ENCODE data around the gene CTBP2. TPM values are rescaled to one million over a fixed set of nuclear protein-coding genes. Genes with fewer than 3 reads are reported as not detected.

The CTBP2 gene
- polyA plus RNA-seq, 6 donors from 2014 or later = 0.11 to 2.1 (median 0.40) TPM; not detected in 1

GRCh38 chr10:125105706-125106255 is 54.6 kb downstream of the CTBP2 start:
- ATAC-seq (ENCODE audit: low read depth in 2 of 2) (no peak), DNase-seq (no peak)
- Mint-ChIP-seq H3K27ac (peak overlapping the region in 1 of 6 donors; percentile 5), H3K27me3 (peaks cover 26 to 38% (median 36%) of the 10 kb centered on the region in 3 donors), H3K4me3 (no peak overlapping the region), H3K9me3 (peaks cover 3 to 15% (median 6%) of the 10 kb centered on the region in 7 donors), H3K36me3 (peaks cover 11 to 13% of the 10 kb centered on the region in 2 donors), H3K4me1 (no peaks in the 10 kb centered on the region)

- Mint-ChIP-seq H3K9me3 (peaks cover 3 to 15% (median 6%) of the 10 kb centered on the region in 7 donors), H3K27me3 (peaks cover 28 to 41% (median 37%) of the 10 kb centered on the region in 3 donors), H3K4me1 (no peaks in the 10 kb centered on the region), H3K4me3 (no peak overlapping the region), H3K36me3 (peaks cover 11 to 13% of the 10 kb centered on the region in 2 donors), H3K27ac (no peak overlapping the region)
- no peak for ATAC-seq (ENCODE audit: low read depth in 2 of 2)
- DNase-seq = no peak
Observed at GRCh38 chr10:125105155-125105554, 55.2 kb downstream of the CTBP2 start.

GRCh38 chr10:125104559-125104958 is 55.8 kb downstream of the CTBP2 start:
- Mint-ChIP-seq H3K27me3 (peaks cover 34 to 47% (median 41%) of the 10 kb centered on the region in 3 donors), H3K36me3 (peaks cover 11 to 13% of the 10 kb centered on the region in 2 donors), H3K4me3 (no peak overlapping the region), H3K4me1 (no peaks in the 10 kb centered on the region), H3K9me3 (peaks cover 3 to 15% (median 6%) of the 10 kb centered on the region in 7 donors), H3K27ac (no peak overlapping the region)
- no peak for DNase-seq
- no peak for ATAC-seq (ENCODE audit: low read depth in 2 of 2)

- H3K4me3 Mint-ChIP-seq = no peak overlapping the region
- peaks cover 37 to 54% (median 41%) of the 10 kb centered on the region in 3 donors for H3K27me3 Mint-ChIP-seq
- peaks cover 3 to 15% (median 6%) of the 10 kb centered on the region in 7 donors for H3K9me3 Mint-ChIP-seq
- H3K4me1 Mint-ChIP-seq = no peaks in the 10 kb centered on the region
- H3K27ac Mint-ChIP-seq = no peak overlapping the region
- DNase-seq (no peak), ATAC-seq (ENCODE audit: low read depth in 2 of 2) (no peak)
- H3K36me3 Mint-ChIP-seq = peaks cover 11 to 13% of the 10 kb centered on the region in 2 donors
Observed at GRCh38 chr10:125103924-125104323, 56.4 kb downstream of the CTBP2 start.

GRCh38 chr10:125103466-125103865 is 56.9 kb downstream of the CTBP2 start:
- H3K4me1 Mint-ChIP-seq = no peaks in the 10 kb centered on the region
- H3K36me3 Mint-ChIP-seq = peaks cover 11 to 13% of the 10 kb centered on the region in 2 donors

GRCh38 chr10:125102821-125103220 is 57.5 kb downstream of the CTBP2 start:
- peaks cover 45 to 59% (median 45%) of the 10 kb centered on the region in 3 donors for H3K27me3 Mint-ChIP-seq
- H3K4me3 Mint-ChIP-seq = no peak overlapping the region
- no peaks in the 10 kb centered on the region for H3K4me1 Mint-ChIP-seq
- H3K27ac Mint-ChIP-seq = no peak overlapping the region
- no peak for ATAC-seq (ENCODE audit: low read depth in 2 of 2)
- peaks cover 1 to 8% (median 4%) of the 10 kb centered on the region in 7 donors for H3K9me3 Mint-ChIP-seq
- peaks cover 6 to 7% of the 10 kb centered on the region in 2 donors for H3K36me3 Mint-ChIP-seq
- DNase-seq = no peak

More at GRCh38 chr10:125103466-125103865, 56.9 kb downstream of the CTBP2 start:
- Mint-ChIP-seq H3K27ac (no peak overlapping the region), H3K4me3 (no peak overlapping the region), H3K9me3 (peaks cover 3 to 14% (median 6%) of the 10 kb centered on the region in 7 donors), H3K27me3 (peaks cover 41 to 57% (median 41%) of the 10 kb centered on the region in 3 donors)
- ATAC-seq (ENCODE audit: low read depth in 2 of 2) (no peak), DNase-seq (no peak)

GRCh38 chr10:125102246-125102645 is 58.1 kb downstream of the CTBP2 start:
- Mint-ChIP-seq H3K4me1 (no peaks in the 10 kb centered on the region), H3K27ac (no peak overlapping the region), H3K4me3 (no peak overlapping the region), H3K36me3 (peaks cover under 1% of the 10 kb centered on the region in 2 donors), H3K27me3 (peaks cover 43 to 53% (median 45%) of the 10 kb centered on the region in 3 donors), H3K9me3 (peaks cover 0 to 2% (median 0%) of the 10 kb centered on the region in 7 donors)
- ATAC-seq (ENCODE audit: low read depth in 2 of 2) = no peak
- no peak for DNase-seq

- Mint-ChIP-seq H3K9me3 (peaks cover 0 to under 1% (median 0%) of the 10 kb centered on the region in 7 donors), H3K4me3 (no peak overlapping the region), H3K36me3 (no peaks in the 10 kb centered on the region), H3K4me1 (no peaks in the 10 kb centered on the region), H3K27ac (no peak overlapping the region), H3K27me3 (peaks cover 45 to 53% (median 46%) of the 10 kb centered on the region in 3 donors)
- ATAC-seq (ENCODE audit: low read depth in 2 of 2) (no peak), DNase-seq (no peak)
Observed at GRCh38 chr10:125101581-125101980, 58.8 kb downstream of the CTBP2 start.

GRCh38 chr10:125101049-125101448 is 59.3 kb downstream of the CTBP2 start:
- no peak overlapping the region for H3K4me3 Mint-ChIP-seq
- DNase-seq (no peak), ATAC-seq (ENCODE audit: low read depth in 2 of 2) (no peak)
- H3K27ac Mint-ChIP-seq = no peak overlapping the region
- no peaks in the 10 kb centered on the region for H3K4me1 Mint-ChIP-seq
- H3K27me3 Mint-ChIP-seq = peaks cover 41 to 54% (median 51%) of the 10 kb centered on the region in 3 donors
- no peaks in the 10 kb centered on the region for H3K9me3 Mint-ChIP-seq
- H3K36me3 Mint-ChIP-seq = no peaks in the 10 kb centered on the region

GRCh38 chr10:125097409-125098070 is 62.8 kb downstream of the CTBP2 start:
- ATAC-seq (ENCODE audit: low read depth in 2 of 2) = no peak
- Mint-ChIP-seq H3K36me3 (no peaks in the 10 kb centered on the region), H3K9me3 (no peaks in the 10 kb centered on the region), H3K4me1 (no peaks in the 10 kb centered on the region), H3K27ac (no peak overlapping the region), H3K4me3 (no peak overlapping the region), H3K27me3 (peaks cover 40 to 47% (median 45%) of the 10 kb centered on the region in 3 donors)
- DNase-seq = no peak

GRCh38 chr10:125096975-125097374 is 63.4 kb downstream of the CTBP2 start:
- no peak overlapping the region for H3K27ac Mint-ChIP-seq
- peaks cover 38 to 47% (median 45%) of the 10 kb centered on the region in 3 donors for H3K27me3 Mint-ChIP-seq
- no peaks in the 10 kb centered on the region for H3K9me3 Mint-ChIP-seq
- no peaks in the 10 kb centered on the region for H3K36me3 Mint-ChIP-seq
- no peak overlapping the region for H3K4me3 Mint-ChIP-seq
- no peak for DNase-seq
- ATAC-seq (ENCODE audit: low read depth in 2 of 2) = no peak
- no peaks in the 10 kb centered on the region for H3K4me1 Mint-ChIP-seq

- Mint-ChIP-seq H3K36me3 (no peaks in the 10 kb centered on the region), H3K4me1 (no peaks in the 10 kb centered on the region), H3K9me3 (no peaks in the 10 kb centered on the region), H3K27ac (no peak overlapping the region), H3K4me3 (no peak overlapping the region), H3K27me3 (peaks cover 34 to 43% (median 41%) of the 10 kb centered on the region in 3 donors)
- ATAC-seq (ENCODE audit: low read depth in 2 of 2) = no peak
- DNase-seq = no peak
Observed at GRCh38 chr10:125096371-125096770, 64.0 kb downstream of the CTBP2 start.

- no peak for ATAC-seq (ENCODE audit: low read depth in 2 of 2)
- H3K27ac Mint-ChIP-seq = no peak overlapping the region
- no peaks in the 10 kb centered on the region for H3K4me1 Mint-ChIP-seq
- H3K27me3 Mint-ChIP-seq = peaks cover 39 to 49% (median 41%) of the 10 kb centered on the region in 3 donors
- no peak for DNase-seq
- no peak overlapping the region for H3K4me3 Mint-ChIP-seq
- no peaks in the 10 kb centered on the region for H3K36me3 Mint-ChIP-seq
- H3K9me3 Mint-ChIP-seq = no peaks in the 10 kb centered on the region
Observed at GRCh38 chr10:125095776-125096175, 64.6 kb downstream of the CTBP2 start.

GRCh38 chr10:125095228-125095627 is 65.1 kb downstream of the CTBP2 start:
- ATAC-seq (ENCODE audit: low read depth in 2 of 2) (no peak), DNase-seq (no peak)
- H3K36me3 Mint-ChIP-seq = no peaks in the 10 kb centered on the region
- H3K27ac Mint-ChIP-seq = no peak overlapping the region
- H3K4me1 Mint-ChIP-seq = no peaks in the 10 kb centered on the region
- no peaks in the 10 kb centered on the region for H3K9me3 Mint-ChIP-seq
- peaks cover 39 to 46% (median 39%) of the 10 kb centered on the region in 3 donors for H3K27me3 Mint-ChIP-seq
- H3K4me3 Mint-ChIP-seq = no peak overlapping the region
